ENCODE results near the gene DMKN.
"Not testable (repeated sequence)": the region's sequence is repeated elsewhere in the genome, so short reads cannot be mapped to it uniquely, and the experiment has no call there.

Gene DMKN

GRCh38 chr19:35498220-35498619 lies 15.2 kb downstream of the DMKN start:
- no peak for DNase-seq (ENCODE audit: low read depth in 2 of 2)

GRCh38 chr19:35497406-35497805 lies 16.0 kb downstream of the DMKN start:
- DNase-seq (ENCODE audit: low read depth in 2 of 2): no peak

GRCh38 chr19:35495107-35496064 lies 18.1 kb downstream of the DMKN start:
- DNase-seq (ENCODE audit: low read depth in 2 of 2): peak; percentile 62 to 72

GRCh38 chr19:35493971-35494370 lies 19.5 kb downstream of the DMKN start:
- DNase-seq (ENCODE audit: low read depth in 2 of 2): no peak

GRCh38 chr19:35491836-35492360 lies 21.6 kb downstream of the DMKN start:
- DNase-seq (ENCODE audit: low read depth in 2 of 2): no peak

- no peak for DNase-seq (ENCODE audit: low read depth in 2 of 2)
These were observed 23.1 kb downstream of the DMKN start, which contains the start of gene KRTDAP for GRCh38 chr19:35490364-35490763. KRTDAP (minus strand) TSS chr19:35490464; CDS start chr19:35490442, 22 bp downstream.

- DNase-seq (ENCODE audit: low read depth in 2 of 2): no peak
These were observed 24.8 kb downstream of the DMKN start for GRCh38 chr19:35488677-35489076.

- DNase-seq (ENCODE audit: low read depth in 2 of 2): no peak
These were observed 25.7 kb downstream of the DMKN start for GRCh38 chr19:35487656-35488182.

- DNase-seq (ENCODE audit: low read depth in 2 of 2): no peak
These were observed 27.2 kb downstream of the DMKN start for GRCh38 chr19:35486268-35486708.

GRCh38 chr19:35484252-35485036 lies 29.0 kb downstream of the DMKN start:
- no peak for DNase-seq (ENCODE audit: low read depth in 2 of 2)

GRCh38 chr19:35483089-35483488 lies 30.4 kb downstream of the DMKN start:
- DNase-seq (ENCODE audit: low read depth in 2 of 2): no peak

GRCh38 chr19:35478794-35479677 lies 34.4 kb downstream of the DMKN start:
- no peak for DNase-seq (ENCODE audit: low read depth in 2 of 2)

- DNase-seq (ENCODE audit: low read depth in 2 of 2): no peak
These were observed 37.3 kb downstream of the DMKN start for GRCh38 chr19:35476149-35476548.

- not testable (repeated sequence) for DNase-seq (ENCODE audit: low read depth in 2 of 2)
These were observed 38.9 kb downstream of the DMKN start for GRCh38 chr19:35474594-35474993.

- DNase-seq (ENCODE audit: low read depth in 2 of 2): no peak
These were observed 39.3 kb downstream of the DMKN start for GRCh38 chr19:35474104-35474503.

- no peak for DNase-seq (ENCODE audit: low read depth in 2 of 2)
These were observed 41.5 kb downstream of the DMKN start for GRCh38 chr19:35471946-35472345.

GRCh38 chr19:35471075-35471474 lies 42.4 kb downstream of the DMKN start:
- not testable (repeated sequence) for DNase-seq (ENCODE audit: low read depth in 2 of 2)

- DNase-seq (ENCODE audit: low read depth in 2 of 2): no peak
These were observed 43.3 kb downstream of the DMKN start for GRCh38 chr19:35470128-35470527.

GRCh38 chr19:35468637-35469036 lies 44.8 kb downstream of the DMKN start:
- DNase-seq (ENCODE audit: low read depth in 2 of 2): peak; percentile 30 to 50

GRCh38 chr19:35466259-35466658 lies 47.2 kb downstream of the DMKN start:
- DNase-seq (ENCODE audit: low read depth in 2 of 2): no peak

- DNase-seq (ENCODE audit: low read depth in 2 of 2): not testable (repeated sequence)
These were observed 50.5 kb downstream of the DMKN start for GRCh38 chr19:35462956-35463355.
